Thyroid gland (tissue), 4 donors: Measurements from ENCODE around the gene THAP4. TPM values are rescaled to one million over a fixed set of nuclear protein-coding genes. Genes with fewer than 3 reads are reported as not detected.

Experiments
- DNase-seq, 2 donors: peaks; one replicate each; pipeline ENCODE4 v3.0.0-alpha.2; 2019
- H3K27ac ChIP-seq, 3 donors: fragments of 200-600 bp; sonication (generic); 1 replicate in 2 of 3; 2 replicates in 1 of 3; pipeline ENCODE4 v1.5.1; 2016 to 2019; ENCODE audit warnings: mild to moderate bottlenecking in 1 of 3, moderate library complexity in 1 of 3
- H3K27me3 ChIP-seq: fragments of 200-600 bp; sonication (generic); one replicate; pipeline ENCODE4 v1.5.1; 2019
- H3K36me3 ChIP-seq, 2 donors: fragments of 200-600 bp; sonication (generic); one replicate each; pipeline ENCODE4 v1.5.1; 2016 to 2019
- H3K4me1 ChIP-seq, 2 donors: fragments of 200-600 bp; sonication (generic); one replicate each; pipeline ENCODE4 v1.5.1; 2017 to 2019
- H3K4me3 ChIP-seq, 3 donors: fragments of 200-600 bp; sonication (generic); replicated peaks in 1 of 3; 1 replicate in 2 of 3; 2 replicates in 1 of 3; pipeline ENCODE4 v1.5.1; 2016; ENCODE audit warnings: mild to moderate bottlenecking in 1 of 3
- H3K9me3 ChIP-seq: fragments of 200-600 bp; sonication (generic); one replicate; pipeline ENCODE4 v1.5.1; 2017
- POLR2A ChIP-seq, 2 donors: fragments of 450-650 bp; IDR thresholded peaks; one replicate each; pipeline ENCODE4 v1.6.1; 2017; ENCODE audit warnings: antibody characterized with exemption in 2 of 2, mild to moderate bottlenecking in 2 of 2, moderate library complexity in 1 of 2
- WGBS, 2 donors: methylation state at CpG; one replicate each; pipeline ENCODE4 v1.1.5; 2017; 5-methylcytosine and 5-hydroxymethylcytosine counted together
- intact Hi-C: fragments of 100-400 bp; cut with DNase I; formaldehyde crosslinking; loops from one replicate; pipeline ENCODE4 v1.15.1; 2023
- total RNA-seq, 4 donors: library from RNA; depleted of rRNA; stranded (reverse); fragments of >200 nt; gene quantifications; one replicate each; pipeline ENCODE4 v1.2.3, GENCODE V29; 2016
- TF ChIP-seq, protein P1 (sequence below), 6 experiments: fragments of 200-600 bp in 3 of 6; fragments of 450-650 bp in 3 of 6; sonication (generic) in 3 of 6; IDR thresholded peaks; one replicate each; pipeline ENCODE4 v1.5.1; 2016 to 2019; ENCODE audit warnings: antibody characterized with exemption in 6 of 6, mild to moderate bottlenecking in 2 of 6, inconsistent platforms in 1 of 6, moderate library complexity in 1 of 6

The THAP4 gene
- total RNA-seq, 4 donors from 2014 or later: 42.9 to 53.6 (median 46.2) TPM

DNA sequence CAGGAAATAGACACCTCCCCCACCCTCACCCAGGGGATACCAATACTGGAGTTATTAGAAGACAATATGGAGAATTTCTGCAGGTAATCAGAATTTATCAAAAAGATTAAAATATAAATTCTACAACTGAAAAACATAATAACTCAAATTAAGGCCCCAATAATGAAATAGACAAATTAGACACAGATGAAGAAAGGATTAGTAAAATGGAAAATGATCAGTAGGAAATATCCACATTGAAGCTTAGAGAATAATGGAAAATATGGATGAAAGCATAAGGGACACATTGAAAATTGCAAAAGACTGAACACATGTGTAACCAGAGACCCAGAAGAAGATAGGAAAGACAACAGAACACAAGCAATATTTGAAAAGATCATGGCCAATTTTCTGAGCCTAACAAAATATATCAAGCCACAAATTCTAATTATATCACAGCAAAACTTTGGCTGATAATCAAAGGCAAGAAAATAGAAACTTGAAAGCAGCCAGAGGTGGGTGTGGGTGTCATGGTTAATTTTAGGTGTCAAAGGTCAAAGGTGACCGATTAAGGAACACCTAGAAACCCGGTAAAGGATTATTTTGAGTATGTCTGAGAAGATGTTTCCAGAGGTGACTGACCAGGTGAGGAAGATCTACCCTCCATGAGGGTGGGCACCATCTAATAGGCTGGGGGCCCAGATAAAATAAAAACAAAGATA lies 50.2 kb downstream of the THAP4 start:
- Histone ChIP-seq H3K9me3 (peaks cover 12% of the 10 kb centered on the region), H3K4me3 (no peak overlapping the region), H3K27ac (no peak overlapping the region), H3K36me3 (peaks cover 22 to 26% of the 10 kb centered on the region in 2 donors), H3K4me1 (no peaks in the 10 kb centered on the region), H3K27me3 (no peaks in the 10 kb centered on the region)
- TF ChIP-seq, protein P1, sequence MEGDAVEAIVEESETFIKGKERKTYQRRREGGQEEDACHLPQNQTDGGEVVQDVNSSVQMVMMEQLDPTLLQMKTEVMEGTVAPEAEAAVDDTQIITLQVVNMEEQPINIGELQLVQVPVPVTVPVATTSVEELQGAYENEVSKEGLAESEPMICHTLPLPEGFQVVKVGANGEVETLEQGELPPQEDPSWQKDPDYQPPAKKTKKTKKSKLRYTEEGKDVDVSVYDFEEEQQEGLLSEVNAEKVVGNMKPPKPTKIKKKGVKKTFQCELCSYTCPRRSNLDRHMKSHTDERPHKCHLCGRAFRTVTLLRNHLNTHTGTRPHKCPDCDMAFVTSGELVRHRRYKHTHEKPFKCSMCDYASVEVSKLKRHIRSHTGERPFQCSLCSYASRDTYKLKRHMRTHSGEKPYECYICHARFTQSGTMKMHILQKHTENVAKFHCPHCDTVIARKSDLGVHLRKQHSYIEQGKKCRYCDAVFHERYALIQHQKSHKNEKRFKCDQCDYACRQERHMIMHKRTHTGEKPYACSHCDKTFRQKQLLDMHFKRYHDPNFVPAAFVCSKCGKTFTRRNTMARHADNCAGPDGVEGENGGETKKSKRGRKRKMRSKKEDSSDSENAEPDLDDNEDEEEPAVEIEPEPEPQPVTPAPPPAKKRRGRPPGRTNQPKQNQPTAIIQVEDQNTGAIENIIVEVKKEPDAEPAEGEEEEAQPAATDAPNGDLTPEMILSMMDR (IDR thresholded peaks at IDR 0.05): no peak
- TF ChIP-seq POLR2A (IDR thresholded peaks at IDR 0.05): no peak
- intact Hi-C loops: no loop called here
- no peak for DNase-seq
- 97 to 99% methylated on average over 2 of the region's 2 CpGs for WGBS, 2 donors

DNA sequence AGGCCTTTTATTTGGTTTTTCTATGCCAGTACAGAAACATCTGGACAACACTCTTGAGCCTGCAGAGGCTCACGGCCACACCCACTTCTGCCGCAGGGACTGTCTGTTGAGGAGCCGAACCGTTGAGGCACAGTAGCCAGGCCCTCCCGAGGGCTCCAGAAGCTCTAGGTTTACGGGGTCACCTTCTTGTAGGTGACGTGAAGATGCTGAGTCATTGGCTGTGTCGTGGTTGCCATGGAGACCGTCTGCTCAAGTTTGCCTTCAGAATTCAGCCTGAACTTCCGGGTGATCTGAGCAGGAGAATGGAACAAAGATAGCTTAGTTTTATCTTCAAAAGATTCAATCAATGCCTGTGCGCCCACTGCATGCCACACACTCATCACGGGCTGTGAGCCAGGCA lies 52.5 kb downstream of the THAP4 start:
- intact Hi-C loops: no loop called here
- Histone ChIP-seq H3K27ac (no peak overlapping the region), H3K36me3 (peaks cover 22 to 26% of the 10 kb centered on the region in 2 donors), H3K9me3 (peaks cover 12% of the 10 kb centered on the region), H3K4me1 (no peaks in the 10 kb centered on the region), H3K27me3 (no peaks in the 10 kb centered on the region), H3K4me3 (no peak overlapping the region)
- no peak for DNase-seq
- TF ChIP-seq, protein P1 (IDR thresholded peaks at IDR 0.05): no peak
- no peak for TF ChIP-seq POLR2A (IDR thresholded peaks at IDR 0.05)
- 94 to 97% methylated on average over 10 to 12 of the region's 12 CpGs for WGBS, 2 donors

DNA sequence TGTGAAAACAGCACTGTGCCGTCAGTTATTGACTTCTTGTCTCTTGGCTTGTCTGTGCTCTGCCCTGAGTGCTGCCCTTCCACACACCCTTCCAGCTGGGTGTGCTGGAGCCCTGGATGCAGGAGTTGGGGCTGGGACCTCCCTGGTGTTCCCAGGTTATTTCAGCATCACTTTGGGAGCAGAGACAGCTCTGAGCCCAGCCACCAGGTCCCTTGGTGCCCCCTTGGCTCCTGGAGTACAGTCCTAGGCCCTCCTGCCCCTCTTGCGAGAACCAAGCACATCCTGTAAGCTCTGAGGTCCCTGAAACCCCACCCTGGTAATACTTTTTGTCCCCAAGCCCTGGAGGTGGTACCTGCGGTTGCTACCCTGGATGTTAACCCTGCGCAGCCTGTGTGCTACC lies 54.2 kb downstream of the THAP4 start:
- peaks cover 12% of the 10 kb centered on the region for H3K9me3 ChIP-seq
- DNase-seq: no peak
- WGBS, 2 donors: 87 to 97% methylated on average over 4 of the region's 4 CpGs
- H3K4me1 ChIP-seq: peaks cover 0 to under 1% of the 10 kb centered on the region in 2 donors
- no peaks in the 10 kb centered on the region for H3K27me3 ChIP-seq
- no peak overlapping the region for H3K27ac ChIP-seq
- H3K4me3 ChIP-seq: no peak overlapping the region
- intact Hi-C loops: no loop called here
- peaks cover 22 to 26% of the 10 kb centered on the region in 2 donors for H3K36me3 ChIP-seq
- TF ChIP-seq, protein P1 (IDR thresholded peaks at IDR 0.05): no peak
- no peak for TF ChIP-seq POLR2A (IDR thresholded peaks at IDR 0.05)

DNA sequence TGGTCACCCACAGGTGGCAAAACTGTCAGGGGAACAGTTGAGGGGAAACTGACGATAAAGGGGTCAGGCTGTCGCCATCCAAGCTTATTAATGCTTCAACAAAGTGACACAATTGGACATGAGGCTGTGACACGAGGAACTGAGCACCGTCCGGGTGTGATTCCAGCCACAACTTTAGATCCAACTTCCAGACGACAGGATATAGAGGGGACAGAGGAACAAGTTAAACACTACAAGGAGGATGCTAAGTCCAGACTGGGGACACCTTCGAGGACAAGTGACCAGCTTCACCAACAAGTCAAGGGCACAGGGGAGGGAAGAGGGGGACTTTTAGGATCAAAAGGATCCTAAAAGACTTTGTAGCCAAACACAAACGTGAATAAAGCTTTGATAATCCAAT lies 54.6 kb downstream of the THAP4 start:
- peaks cover 22 to 26% of the 10 kb centered on the region in 2 donors for H3K36me3 ChIP-seq
- peaks cover 0 to 5% of the 10 kb centered on the region in 2 donors for H3K4me1 ChIP-seq
- H3K9me3 ChIP-seq: peaks cover 11% of the 10 kb centered on the region
- no peak for DNase-seq
- no peaks in the 10 kb centered on the region for H3K27me3 ChIP-seq
- WGBS, 2 donors: 95 to 96% methylated on average over 8 of the region's 8 CpGs
- no peak for TF ChIP-seq POLR2A (IDR thresholded peaks at IDR 0.05)
- TF ChIP-seq, protein P1 (IDR thresholded peaks at IDR 0.05): no peak
- H3K4me3 ChIP-seq: no peak overlapping the region
- intact Hi-C loops: no loop called here
- no peak overlapping the region for H3K27ac ChIP-seq

DNA sequence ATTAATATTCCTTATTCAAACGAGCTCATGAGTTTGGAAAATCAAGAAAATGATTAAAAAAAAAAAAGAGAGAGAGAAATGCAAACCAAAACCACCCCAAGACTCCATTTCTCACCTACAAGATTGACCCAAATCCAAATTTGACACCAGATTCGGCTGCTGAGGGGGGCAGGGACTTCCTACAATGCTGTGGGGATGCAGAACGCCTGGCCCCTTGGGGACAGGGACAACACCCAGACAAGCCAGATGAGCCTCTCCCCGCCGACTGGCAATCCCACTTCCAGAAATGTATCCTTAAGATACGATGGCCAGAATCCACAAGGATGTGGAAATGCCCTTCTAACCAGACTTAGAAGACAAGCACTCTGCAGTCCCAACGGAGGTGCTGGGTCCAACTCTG lies 57.7 kb downstream of the THAP4 start:
- no peak for DNase-seq
- Histone ChIP-seq H3K9me3 (no peaks in the 10 kb centered on the region), H3K36me3 (peaks cover 20 to 21% of the 10 kb centered on the region in 2 donors), H3K27ac (no peak overlapping the region), H3K4me3 (no peak overlapping the region), H3K4me1 (peaks cover 0 to 9% of the 10 kb centered on the region in 2 donors), H3K27me3 (no peaks in the 10 kb centered on the region)
- WGBS, 2 donors: 91 to 94% methylated on average over 7 of the region's 7 CpGs
- intact Hi-C loops: no loop called here
- no peak for TF ChIP-seq POLR2A (IDR thresholded peaks at IDR 0.05)
- TF ChIP-seq, protein P1 (IDR thresholded peaks at IDR 0.05): no peak
